GM19351 (cell line): ENCODE results near the gene TRPC4AP.

Experiments used
- ATAC-seq: cut with Tn5 transposase; IDR thresholded peaks from one replicate; pipeline ENCODE4 v1.9.1; 2021; ENCODE audit warnings: mild to moderate bottlenecking, moderate library complexity; ENCODE audit not compliant: unreplicated experiment

Gene TRPC4AP

GRCh38 chr20:34990661-34991214 is 101.9 kb downstream of the TRPC4AP start:
- no peak for ATAC-seq

GRCh38 chr20:34990231-34990630 is 102.4 kb downstream of the TRPC4AP start:
- no peak for ATAC-seq

DNA sequence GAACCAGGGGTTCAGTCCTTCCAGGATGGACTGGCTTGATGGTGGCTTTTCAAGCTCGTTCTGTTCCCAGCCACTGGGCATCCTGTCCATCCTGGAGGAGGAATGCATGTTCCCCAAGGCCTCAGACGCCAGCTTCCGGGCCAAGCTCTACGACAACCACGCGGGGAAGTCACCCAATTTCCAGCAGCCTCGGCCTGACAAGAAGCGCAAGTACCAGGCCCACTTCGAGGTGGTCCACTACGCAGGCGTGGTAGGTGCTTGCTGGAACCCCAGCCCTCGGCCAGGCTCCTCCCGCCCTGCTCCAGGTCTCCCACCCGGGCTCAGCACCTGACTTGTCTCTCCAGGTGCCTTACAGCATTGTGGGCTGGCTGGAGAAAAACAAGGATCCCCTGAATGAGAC is 102.9 kb downstream of the TRPC4AP start:
- ATAC-seq, result no peak

- ATAC-seq, result no peak
Observed at GRCh38 chr20:34989118-34989517, 103.5 kb downstream of the TRPC4AP start.

GRCh38 chr20:34988191-34988540 is 104.4 kb downstream of the TRPC4AP start:
- ATAC-seq, result no peak

GRCh38 chr20:34987288-34988190 is 105.1 kb downstream of the TRPC4AP start:
- ATAC-seq, result no peak

DNA sequence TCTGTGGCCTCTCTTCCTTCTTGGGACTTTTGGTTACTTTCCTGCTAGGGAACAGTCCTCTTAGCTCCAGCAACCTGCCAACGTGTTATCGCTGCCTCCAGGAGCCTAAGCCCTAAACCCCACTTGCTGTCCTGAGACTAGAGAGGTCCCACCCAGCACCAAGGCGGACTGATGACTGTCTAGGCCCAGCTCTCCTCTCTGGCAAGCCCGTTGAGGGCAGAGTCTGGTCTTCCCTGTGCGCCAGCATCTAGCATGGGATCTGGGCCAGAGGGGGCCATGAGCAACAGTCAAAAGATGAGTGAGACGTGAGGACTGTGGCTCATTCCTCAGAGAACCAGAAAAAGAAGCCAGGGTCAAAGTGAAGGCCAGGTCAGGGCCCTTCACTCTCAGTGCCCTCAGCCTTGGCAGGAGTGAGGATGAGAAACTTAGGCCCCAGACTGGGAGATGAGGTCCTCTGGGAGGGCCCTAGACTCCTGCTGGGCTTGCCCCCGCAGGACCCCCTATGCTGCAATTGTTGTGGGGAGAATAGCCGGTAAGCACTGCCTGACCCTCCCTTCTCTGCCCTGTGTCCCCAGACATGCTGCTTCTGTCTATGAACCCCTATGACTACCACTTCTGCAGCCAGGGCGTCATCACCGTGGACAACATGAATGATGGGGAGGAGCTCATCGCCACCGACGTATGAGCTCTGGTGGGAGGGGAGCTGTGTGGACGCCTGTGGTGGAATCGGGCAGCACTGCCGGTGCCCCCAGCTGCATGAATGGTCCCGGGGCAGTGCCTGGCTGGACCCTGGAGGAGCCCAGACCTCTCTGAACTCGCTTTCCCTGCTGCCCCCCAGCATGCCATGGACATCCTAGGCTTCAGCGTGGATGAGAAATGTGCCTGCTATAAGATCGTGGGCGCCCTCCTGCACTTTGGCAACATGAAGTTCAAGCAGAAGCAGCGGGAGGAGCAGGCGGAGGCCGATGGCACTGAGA is 106.0 kb downstream of the TRPC4AP start:
- ATAC-seq, result no peak

DNA sequence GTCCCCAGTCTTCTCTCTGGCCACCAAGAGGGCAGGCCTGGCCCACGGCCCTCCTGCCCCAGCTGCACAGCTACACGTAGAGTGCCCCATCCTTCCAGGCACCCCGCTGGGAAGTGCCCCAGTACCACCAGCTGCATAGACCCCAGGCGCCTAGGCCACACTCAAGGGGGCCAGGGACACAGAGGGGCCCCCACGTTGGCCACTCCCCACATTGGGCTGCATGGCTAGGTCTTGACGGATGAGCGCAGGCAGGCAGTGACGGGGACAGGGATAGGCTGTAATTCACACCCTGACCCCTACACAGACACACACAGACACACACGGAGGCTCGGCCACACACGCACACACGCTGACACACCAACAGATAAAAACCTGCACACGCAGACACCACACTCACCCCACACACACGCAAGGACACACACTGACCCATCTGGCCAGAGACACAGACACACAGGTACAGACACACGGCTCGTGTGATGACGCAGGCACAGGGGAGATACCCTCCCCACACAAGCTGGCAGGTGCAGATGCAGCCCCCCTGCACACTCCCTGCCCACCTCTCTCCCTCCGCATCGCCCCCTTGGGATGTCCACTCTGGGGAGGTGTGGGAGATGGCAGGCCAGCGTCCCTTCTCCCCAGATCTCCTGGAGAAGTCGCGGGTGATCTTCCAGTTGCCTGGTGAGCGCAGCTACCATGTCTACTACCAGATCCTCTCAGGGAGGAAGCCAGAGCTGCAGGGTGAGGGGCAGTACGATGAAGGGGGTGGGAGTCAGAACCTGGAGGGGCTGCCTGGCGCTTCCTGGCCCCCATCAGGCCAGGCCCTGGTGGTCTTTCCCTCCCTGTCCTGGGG is 106.9 kb downstream of the TRPC4AP start:
- no peak for ATAC-seq

DNA sequence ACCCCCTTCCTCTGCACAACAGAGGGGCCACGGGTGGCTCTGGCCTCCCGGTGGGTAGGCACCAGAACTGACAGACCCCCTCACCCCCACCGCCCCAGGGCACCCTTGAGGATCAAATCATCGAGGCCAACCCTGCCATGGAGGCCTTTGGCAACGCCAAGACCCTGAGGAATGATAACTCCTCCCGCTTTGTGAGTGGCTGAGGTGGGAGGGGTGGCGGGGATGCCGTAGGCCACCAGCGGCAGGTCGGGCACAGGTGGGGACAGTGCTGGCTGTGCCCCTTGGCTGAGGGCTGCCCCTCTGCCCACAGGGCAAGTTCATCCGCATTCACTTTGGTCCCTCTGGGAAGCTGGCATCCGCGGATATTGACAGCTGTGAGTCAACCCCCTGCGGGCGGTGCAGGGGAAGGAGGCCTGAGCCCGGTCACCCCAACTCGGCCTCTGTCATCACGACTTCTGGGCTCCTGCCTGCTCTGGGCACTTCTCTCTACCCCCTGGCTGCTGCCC is 107.8 kb downstream of the TRPC4AP start:
- no peak for ATAC-seq

DNA sequence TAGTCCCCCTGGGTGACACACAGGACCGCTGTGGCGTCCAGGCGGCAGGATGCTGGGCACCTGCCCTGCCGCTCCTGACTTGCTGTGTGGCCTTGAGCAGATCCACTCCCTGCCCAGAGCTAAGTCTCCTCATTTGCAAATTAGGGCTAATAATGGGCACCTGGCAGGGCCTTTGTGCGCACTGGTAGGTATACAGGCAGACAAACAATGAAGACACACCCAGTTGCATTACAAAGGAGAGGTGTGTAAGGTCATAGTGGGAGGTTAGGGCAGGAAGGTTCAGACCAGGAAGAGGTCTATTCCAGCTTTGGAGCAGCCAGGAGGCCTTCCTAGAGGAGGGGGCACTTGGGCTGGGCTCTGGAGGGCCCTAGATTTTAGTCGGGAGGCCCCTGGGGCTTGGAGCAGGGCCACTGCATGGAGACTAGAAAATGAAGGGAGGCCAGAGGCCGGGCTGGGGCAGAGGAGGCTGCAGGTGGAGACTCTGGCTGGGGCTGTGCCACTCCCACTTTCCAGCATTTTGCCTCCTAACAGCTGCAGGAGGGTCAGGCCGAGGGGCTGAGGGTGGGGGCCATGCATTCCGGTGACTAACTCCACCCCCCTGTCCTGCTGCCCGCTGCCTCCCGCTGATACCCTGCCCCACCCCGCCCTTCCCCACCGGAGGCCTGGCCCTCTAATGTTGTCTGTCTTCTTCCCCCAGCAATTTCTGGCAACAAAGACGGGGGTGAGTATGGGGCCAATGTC is 108.4 kb downstream of the TRPC4AP start:
- no peak for ATAC-seq

- no peak for ATAC-seq
Observed at GRCh38 chr20:34983089-34983820, 109.4 kb downstream of the TRPC4AP start.

DNA sequence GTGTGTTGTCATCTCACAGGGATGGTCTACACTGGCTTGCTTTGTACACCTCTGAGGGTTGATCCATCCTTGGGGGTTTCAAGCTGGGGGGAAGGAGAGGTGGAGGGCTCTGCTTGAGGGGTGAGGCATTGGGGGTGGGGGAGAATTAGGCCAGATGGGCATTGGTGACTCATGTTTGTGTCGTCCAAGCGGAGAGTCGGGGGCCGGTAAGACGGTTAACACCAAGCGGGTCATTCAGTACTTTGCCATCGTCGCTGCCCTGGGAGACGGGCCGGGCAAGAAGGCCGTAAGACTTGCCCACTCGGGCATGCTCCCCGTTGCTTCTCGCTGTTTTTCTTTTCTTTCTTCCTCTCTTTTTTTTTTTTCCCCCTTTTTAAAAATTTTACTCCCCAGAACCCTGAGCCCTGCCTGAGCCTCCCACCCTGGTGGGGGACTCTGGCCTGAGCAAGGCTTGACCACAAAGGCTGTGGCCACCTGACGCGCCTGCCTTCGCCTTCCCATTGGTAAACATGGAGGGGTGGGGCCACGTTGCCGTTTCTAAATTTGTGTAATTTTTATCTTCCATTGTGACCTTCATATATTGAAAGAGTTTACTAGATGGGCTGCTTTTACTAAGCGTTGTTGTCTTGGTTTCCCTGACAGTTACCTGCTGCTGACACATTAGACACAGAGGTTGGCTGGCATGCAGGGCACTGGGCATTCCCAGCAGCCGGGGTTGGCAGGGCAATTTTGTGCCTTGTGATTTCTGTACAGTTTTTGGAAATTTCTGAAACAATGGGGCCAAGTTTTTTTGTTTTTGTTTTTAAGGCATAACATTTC is 110.1 kb downstream of the TRPC4AP start:
- ATAC-seq, result no peak

- no peak for ATAC-seq
Observed at GRCh38 chr20:34980543-34981233, 111.9 kb downstream of the TRPC4AP start.

- no peak for ATAC-seq
Observed at GRCh38 chr20:34979366-34980153, 113.0 kb downstream of the TRPC4AP start.

- no peak for ATAC-seq
Observed at GRCh38 chr20:34978092-34978744, 114.4 kb downstream of the TRPC4AP start.
